GM12874 (cell line): ENCODE measurements around the gene FBXO34.

ENCODE experiments used
- CTCF ChIP-seq: IDR thresholded peaks from 2 replicates; pipeline ENCODE4 v1.5.1; 2011; ENCODE audit warnings: low read depth, mild to moderate bottlenecking, control low read depth, low read length, moderate library complexity; ENCODE audit not compliant: insufficient read depth

Gene FBXO34

GRCh38 chr14:55327179-55327578 lies 56.0 kb downstream of the FBXO34 start:
- TF ChIP-seq CTCF, result no peak

- TF ChIP-seq CTCF, result no peak
Observed at GRCh38 chr14:55328317-55328716, 57.1 kb downstream of the FBXO34 start.

GRCh38 chr14:55329999-55330710 lies 58.9 kb downstream of the FBXO34 start:
- TF ChIP-seq CTCF, result no peak

- TF ChIP-seq CTCF, result no peak
Observed at GRCh38 chr14:55332654-55333570, 61.7 kb downstream of the FBXO34 start.

GRCh38 chr14:55333711-55334485 lies 62.7 kb downstream of the FBXO34 start:
- no peak for TF ChIP-seq CTCF

GRCh38 chr14:55336162-55336561 lies 64.9 kb downstream of the FBXO34 start:
- TF ChIP-seq CTCF, result no peak

GRCh38 chr14:55336691-55337090 lies 65.5 kb downstream of the FBXO34 start:
- TF ChIP-seq CTCF, result no peak
